K562 (cell line): ENCODE measurements around the gene RFPL3. TPM values are rescaled to one million over a fixed set of nuclear protein-coding genes. Genes with fewer than 3 reads are reported as not detected.

Experiments used
- ATAC-seq: fragments of 200-7000 bp; cut with Tn5 transposase; 3 replicates; pipeline ENCODE4 v1.9.1; 2020; ENCODE audit warnings: moderate library complexity
- BruUV-seq: library from RNA; stranded (reverse); fragments of 400-500 nt; replicated peaks from 2 replicates; lab custom pipeline; 2021; lab: Mats Ljungman, UMichigan
- CTCF ChIA-PET: fragments of 300-600 bp; formaldehyde crosslinking; extraction: SDS; loops from one replicate; lab custom pipeline; 2021; ENCODE audit warnings: low intra/inter-chr PET ratio; lab: Yijun Ruan, JAX
- POLR2A ChIA-PET: fragments of 300-600, 350-650 bp; sonication (Branson Sonifier 250); formaldehyde crosslinking; extraction: SDS; loops from one replicate; lab custom pipeline; 2021; ENCODE audit warnings: antibody characterized with exemption, inconsistent platforms; lab: Yijun Ruan, JAX
- DNase-seq, 4 experiments: peaks; one replicate each; pipeline versions ENCODE4 v3.0.0 to v3.0.0-alpha.2; 2011 to 2018; ENCODE audit warnings: low spot score in 3 of 4, mixed read lengths in 3 of 4; ENCODE audit errors: extremely low read depth in 1 of 4
- FAIRE-seq: peaks from 2 replicates; lab custom pipeline; 2011; peaks lifted over from hg19 to GRCh38; lab: Jason Lieb, UNC
- H2AFZ ChIP-seq: 2 replicates; pipeline ENCODE4 v1.6.0; 2011; ENCODE audit warnings: low read depth, low read length, control low read depth, inconsistent platforms
- H3K27ac ChIP-seq: fragments of 200-600 bp; 3 replicates; pipeline ENCODE4 v1.8.0; 2011; ENCODE audit warnings: low read depth, mild to moderate bottlenecking, control low read depth, inconsistent platforms, low read length, moderate library complexity, mixed read lengths; ENCODE audit errors: extremely low read depth
- H3K27me3 ChIP-seq, 2 experiments: fragments of 300-600 bp in 1 of 2; 2 replicates in 1 of 2; 3 replicates in 1 of 2; pipeline versions ENCODE4 v1.6.0 to v1.8.0; 2011; ENCODE audit warnings: inconsistent platforms in 2 of 2, low read length in 2 of 2, mild to moderate bottlenecking in 1 of 2, mixed read lengths in 1 of 2, moderate library complexity in 1 of 2; ENCODE audit not compliant: control insufficient read depth in 2 of 2, insufficient read depth in 2 of 2
- H3K36me3 ChIP-seq: fragments of 300-600 bp; 3 replicates; pipeline ENCODE4 v1.8.0; 2011; ENCODE audit warnings: mild to moderate bottlenecking, low read length, inconsistent platforms; ENCODE audit not compliant: control insufficient read depth, insufficient read depth
- H3K4me1 ChIP-seq, 2 experiments: fragments of 200-600 bp in 1 of 2; replicated peaks in 1 of 2; 2 replicates in 1 of 2; 3 replicates in 1 of 2; pipeline versions ENCODE4 v1.5.1 to v1.8.0; 2011; ENCODE audit warnings: inconsistent platforms in 2 of 2, low read length in 2 of 2, mild to moderate bottlenecking in 1 of 2, mixed read lengths in 1 of 2, moderate library complexity in 1 of 2; ENCODE audit not compliant: control insufficient read depth in 2 of 2, insufficient read depth in 2 of 2
- H3K4me2 ChIP-seq: 2 replicates; pipeline ENCODE4 v1.6.1; 2011; ENCODE audit warnings: low read length, control low read depth, inconsistent platforms, mixed read lengths; ENCODE audit not compliant: insufficient read depth
- H3K4me3 ChIP-seq: fragments of 200-600 bp; sonication (generic), shearing (Covaris generic); 2 replicates; pipeline ENCODE4 v1.5.1; 2016; ENCODE audit warnings: control low read depth, inconsistent platforms
- H3K79me2 ChIP-seq: fragments of 200-600 bp; 3 replicates; pipeline ENCODE4 v1.8.0; 2011; ENCODE audit warnings: low read length, inconsistent platforms; ENCODE audit not compliant: control insufficient read depth, insufficient read depth
- H3K9ac ChIP-seq, 2 experiments: 2 replicates each; pipeline versions ENCODE4 v1.6.0 to v1.6.1; 2011; ENCODE audit warnings: low read depth in 2 of 2, low read length in 2 of 2, control low read depth in 1 of 2, inconsistent platforms in 1 of 2, mild to moderate bottlenecking in 1 of 2, mixed read lengths in 1 of 2; ENCODE audit not compliant: insufficient read depth in 1 of 2
- H3K9me1 ChIP-seq: one replicate; pipeline ENCODE4 v1.6.0; 2011; ENCODE audit warnings: inconsistent platforms, mild to moderate bottlenecking, low read length, moderate library complexity; ENCODE audit not compliant: control insufficient read depth, insufficient read depth
- H3K9me3 ChIP-seq: replicated peaks from 2 replicates; pipeline ENCODE4 v1.5.1; 2011; ENCODE audit warnings: low read depth, low read length, inconsistent platforms; ENCODE audit not compliant: control insufficient read depth, insufficient read depth
- H4K20me1 ChIP-seq: replicated peaks from 2 replicates; pipeline ENCODE4 v1.6.1; 2011; ENCODE audit warnings: low read length, inconsistent platforms, mixed read lengths; ENCODE audit not compliant: control insufficient read depth, insufficient read depth
- NEUROD1 ChIP-seq: fragments of 150-350 bp; IDR thresholded peaks from 2 replicates; pipeline ENCODE4 v1.6.1; 2014; ENCODE audit warnings: borderline replicate concordance, low read length, low read depth; ENCODE audit not compliant: partially characterized antibody
- SPI1 ChIP-seq: IDR thresholded peaks from 2 replicates; pipeline ENCODE4 v1.6.1; 2011; ENCODE audit warnings: low read depth, low read length, control low read depth, borderline replicate concordance
- WGBS: fragments of 100-300 bp; shearing (Covaris generic); methylation state at CpG from one replicate; pipeline ENCODE4 v1.1.6; 2016; ENCODE audit warnings: low coverage, mixed read lengths; ENCODE audit not compliant: insufficient coverage; ENCODE audit errors: missing lambda C conversion rate; 5-methylcytosine and 5-hydroxymethylcytosine counted together
- in situ Hi-C: fragments of 300-500 bp; cut with MboI; formaldehyde crosslinking; loops from 4 replicates; pipeline ENCODE4 v1.15.0; 2018; ENCODE audit warnings: inconsistent platforms, mixed read lengths
- intact Hi-C: fragments of 100-400 bp; cut with micrococcal nuclease; formaldehyde crosslinking; loops from 2 replicates; pipeline ENCODE4 v1.14.2; 2022
- polyA plus RNA-seq, 8 experiments: library from polyadenylated mRNA; depleted of rRNA in 4 of 8; stranded (reverse) in 5 of 8; unstranded in 3 of 8; fragments of >200 nt; fragmentation: Nextera tagmentation in 2 of 8; fragmentation: Illumina TruSeq in 1 of 8; extraction: Ambion mirVana in 2 of 8; extraction: Trizol in 1 of 8; gene quantifications; 2 replicates each; pipeline versions ENCODE4 v1.2.1 to v1.2.3, GENCODE V29; 2011 to 2014; ENCODE audit warnings: inconsistent platforms in 1 of 8, missing spikeins in 1 of 8
- total RNA-seq, 7 experiments: library from RNA; depleted of rRNA in 6 of 7; stranded (reverse); fragments of >200 nt in 6 of 7; fragmentation: Illumina TruSeq in 2 of 7; extraction: Trizol in 2 of 7; gene quantifications; 2 replicates each; pipeline versions ENCODE4 v1.2.1 to v1.2.3, GENCODE V29; 2011 to 2021; ENCODE audit warnings: low replicate concordance in 1 of 7
- TF ChIP-seq, protein P1 (sequence below): fragments of 450-650 bp; IDR thresholded peaks from 2 replicates; pipeline ENCODE4 v1.6.1; 2017; ENCODE audit warnings: mild to moderate bottlenecking, moderate library complexity
- TF ChIP-seq, protein P2 (sequence below): fragments of 200-800 bp; sonication (Bioruptor generic); IDR thresholded peaks from 2 replicates; pipeline ENCODE4 v1.6.1; 2016; ENCODE audit warnings: missing genetic modification characterization, missing compliant biosample characterization

Gene RFPL3
- total and polyA plus RNA-seq, 9 of the 15 experiments (the other 6 are each of a cell fraction or from before 2014, with no cell fraction given): not detected

DNA sequence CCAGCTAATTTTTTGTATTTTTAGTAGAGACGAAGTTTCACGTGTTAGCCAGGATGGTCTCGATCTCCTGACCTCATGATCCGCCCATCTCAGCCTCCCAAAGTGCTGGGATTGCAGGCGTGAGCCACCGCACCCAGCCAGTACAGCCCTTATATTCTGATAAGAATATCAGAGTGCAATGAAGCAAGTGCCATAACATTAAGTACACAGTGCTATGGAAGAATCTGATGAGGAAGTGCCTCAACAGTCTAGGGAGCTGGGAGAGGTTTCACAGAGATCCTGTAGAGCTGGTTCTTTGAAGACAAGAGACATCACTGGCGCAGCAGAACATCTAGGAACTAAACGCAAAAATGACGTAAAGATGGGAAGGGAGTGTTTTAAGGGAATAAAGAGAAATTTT, 52.3 kb downstream of the RFPL3 start:
- no peaks in the 10 kb centered on the region; the same call in 1 of the 2 replicates for H4K20me1 ChIP-seq
- H3K9me1 ChIP-seq: no peaks in the 10 kb centered on the region
- ChIA-PET CTCF (no interaction called here), POLR2A (no interaction called here)
- no peak overlapping the region for H2AFZ ChIP-seq
- ATAC-seq (no peak), FAIRE-seq (no peak), DNase-seq (no peak)
- H3K9me3 ChIP-seq: no peaks in the 10 kb centered on the region
- no peak overlapping the region for H3K4me2 ChIP-seq
- no peaks in the 10 kb centered on the region for H3K27me3 ChIP-seq
- peaks cover 35% of the 10 kb centered on the region for H3K79me2 ChIP-seq
- no peak overlapping the region for H3K4me3 ChIP-seq
- H3K9ac ChIP-seq: no peak overlapping the region
- in situ Hi-C loops: no loop called here
- intact Hi-C loops: loop anchor here (5.0 kb wide), 1 partner anchor 62 kb away; the partner anchor contains the start of gene FBXO7
- H3K36me3 ChIP-seq: peaks cover 46% of the 10 kb centered on the region; the same call in 2 of the 3 replicates
- 78% methylated on average over 9 of the region's 9 CpGs for WGBS
- TF ChIP-seq NEUROD1 (no peak), SPI1 (0 out of 2 replicates have a peak, but pooled peaks have one; percentile 1)
- TF ChIP-seq, protein P1, sequence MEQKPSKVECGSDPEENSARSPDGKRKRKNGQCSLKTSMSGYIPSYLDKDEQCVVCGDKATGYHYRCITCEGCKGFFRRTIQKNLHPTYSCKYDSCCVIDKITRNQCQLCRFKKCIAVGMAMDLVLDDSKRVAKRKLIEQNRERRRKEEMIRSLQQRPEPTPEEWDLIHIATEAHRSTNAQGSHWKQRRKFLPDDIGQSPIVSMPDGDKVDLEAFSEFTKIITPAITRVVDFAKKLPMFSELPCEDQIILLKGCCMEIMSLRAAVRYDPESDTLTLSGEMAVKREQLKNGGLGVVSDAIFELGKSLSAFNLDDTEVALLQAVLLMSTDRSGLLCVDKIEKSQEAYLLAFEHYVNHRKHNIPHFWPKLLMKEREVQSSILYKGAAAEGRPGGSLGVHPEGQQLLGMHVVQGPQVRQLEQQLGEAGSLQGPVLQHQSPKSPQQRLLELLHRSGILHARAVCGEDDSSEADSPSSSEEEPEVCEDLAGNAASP: no peak
- TF ChIP-seq, protein P2, sequence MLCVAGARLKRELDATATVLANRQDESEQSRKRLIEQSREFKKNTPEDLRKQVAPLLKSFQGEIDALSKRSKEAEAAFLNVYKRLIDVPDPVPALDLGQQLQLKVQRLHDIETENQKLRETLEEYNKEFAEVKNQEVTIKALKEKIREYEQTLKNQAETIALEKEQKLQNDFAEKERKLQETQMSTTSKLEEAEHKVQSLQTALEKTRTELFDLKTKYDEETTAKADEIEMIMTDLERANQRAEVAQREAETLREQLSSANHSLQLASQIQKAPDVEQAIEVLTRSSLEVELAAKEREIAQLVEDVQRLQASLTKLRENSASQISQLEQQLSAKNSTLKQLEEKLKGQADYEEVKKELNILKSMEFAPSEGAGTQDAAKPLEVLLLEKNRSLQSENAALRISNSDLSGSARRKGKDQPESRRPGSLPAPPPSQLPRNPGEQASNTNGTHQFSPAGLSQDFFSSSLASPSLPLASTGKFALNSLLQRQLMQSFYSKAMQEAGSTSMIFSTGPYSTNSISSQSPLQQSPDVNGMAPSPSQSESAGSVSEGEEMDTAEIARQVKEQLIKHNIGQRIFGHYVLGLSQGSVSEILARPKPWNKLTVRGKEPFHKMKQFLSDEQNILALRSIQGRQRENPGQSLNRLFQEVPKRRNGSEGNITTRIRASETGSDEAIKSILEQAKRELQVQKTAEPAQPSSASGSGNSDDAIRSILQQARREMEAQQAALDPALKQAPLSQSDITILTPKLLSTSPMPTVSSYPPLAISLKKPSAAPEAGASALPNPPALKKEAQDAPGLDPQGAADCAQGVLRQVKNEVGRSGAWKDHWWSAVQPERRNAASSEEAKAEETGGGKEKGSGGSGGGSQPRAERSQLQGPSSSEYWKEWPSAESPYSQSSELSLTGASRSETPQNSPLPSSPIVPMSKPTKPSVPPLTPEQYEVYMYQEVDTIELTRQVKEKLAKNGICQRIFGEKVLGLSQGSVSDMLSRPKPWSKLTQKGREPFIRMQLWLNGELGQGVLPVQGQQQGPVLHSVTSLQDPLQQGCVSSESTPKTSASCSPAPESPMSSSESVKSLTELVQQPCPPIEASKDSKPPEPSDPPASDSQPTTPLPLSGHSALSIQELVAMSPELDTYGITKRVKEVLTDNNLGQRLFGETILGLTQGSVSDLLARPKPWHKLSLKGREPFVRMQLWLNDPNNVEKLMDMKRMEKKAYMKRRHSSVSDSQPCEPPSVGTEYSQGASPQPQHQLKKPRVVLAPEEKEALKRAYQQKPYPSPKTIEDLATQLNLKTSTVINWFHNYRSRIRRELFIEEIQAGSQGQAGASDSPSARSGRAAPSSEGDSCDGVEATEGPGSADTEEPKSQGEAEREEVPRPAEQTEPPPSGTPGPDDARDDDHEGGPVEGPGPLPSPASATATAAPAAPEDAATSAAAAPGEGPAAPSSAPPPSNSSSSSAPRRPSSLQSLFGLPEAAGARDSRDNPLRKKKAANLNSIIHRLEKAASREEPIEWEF (CRISPR knock-in tag): no peak
- peaks cover 9 to 10% of the 10 kb centered on the region in 2 experiments; a peak in 3 of 5 replicates for H3K4me1 ChIP-seq
- no peak overlapping the region for H3K27ac ChIP-seq
- no TSS peak for BruUV-seq
